ENCODE data around the gene CLCN6.

Gene CLCN6

GRCh38 chr1:11850156-11850555 is 44.2 kb downstream of the CLCN6 start:
- DNase-seq (ENCODE audit: low read depth in 3 of 3): no peak

- DNase-seq (ENCODE audit: low read depth in 3 of 3): no peak
These were observed 45.2 kb downstream of the CLCN6 start for GRCh38 chr1:11851180-11851579.

- no peak for DNase-seq (ENCODE audit: low read depth in 3 of 3)
These were observed 48.5 kb downstream of the CLCN6 start for GRCh38 chr1:11854519-11854918.

- DNase-seq (ENCODE audit: low read depth in 3 of 3): no peak
These were observed 49.4 kb downstream of the CLCN6 start for GRCh38 chr1:11855430-11855829.

GRCh38 chr1:11856698-11857097 is 50.7 kb downstream of the CLCN6 start:
- DNase-seq (ENCODE audit: low read depth in 3 of 3): no peak

- no peak for DNase-seq (ENCODE audit: low read depth in 3 of 3)
These were observed 51.3 kb downstream of the CLCN6 start for GRCh38 chr1:11857164-11857851.

- DNase-seq (ENCODE audit: low read depth in 3 of 3): no peak
These were observed 52.2 kb downstream of the CLCN6 start for GRCh38 chr1:11858158-11858557.

GRCh38 chr1:11858613-11858967 is 52.6 kb downstream of the CLCN6 start, which contains the start of gene NPPB:
Gene NPPB, minus strand, starts transcription at chr1:11858945. Its CDS starts 112 bp downstream, at chr1:11858833.
- no peak for DNase-seq (ENCODE audit: low read depth in 3 of 3)

GRCh38 chr1:11858968-11859871 is 53.2 kb downstream of the CLCN6 start:
- peak; percentile 34 to 51 (median 50) for DNase-seq (ENCODE audit: low read depth in 3 of 3)

- no peak for DNase-seq (ENCODE audit: low read depth in 3 of 3)
These were observed 54.1 kb downstream of the CLCN6 start for GRCh38 chr1:11860083-11860482.

GRCh38 chr1:11860587-11860986 is 54.6 kb downstream of the CLCN6 start:
- DNase-seq (ENCODE audit: low read depth in 3 of 3): no peak

- no peak for DNase-seq (ENCODE audit: low read depth in 3 of 3)
These were observed 56.9 kb downstream of the CLCN6 start for GRCh38 chr1:11862890-11863289.

- no peak for DNase-seq (ENCODE audit: low read depth in 3 of 3)
These were observed 62.5 kb downstream of the CLCN6 start for GRCh38 chr1:11868331-11868980.

- DNase-seq (ENCODE audit: low read depth in 3 of 3): no peak
These were observed 63.1 kb downstream of the CLCN6 start for GRCh38 chr1:11869104-11869503.

- no peak for DNase-seq (ENCODE audit: low read depth in 3 of 3)
These were observed 63.7 kb downstream of the CLCN6 start for GRCh38 chr1:11869650-11870207.

- no peak for DNase-seq (ENCODE audit: low read depth in 3 of 3)
These were observed 66.6 kb downstream of the CLCN6 start for GRCh38 chr1:11872545-11872944.

- DNase-seq (ENCODE audit: low read depth in 3 of 3): no peak
These were observed 67.6 kb downstream of the CLCN6 start for GRCh38 chr1:11873395-11874257.

- DNase-seq (ENCODE audit: low read depth in 3 of 3): no peak
These were observed 68.2 kb downstream of the CLCN6 start for GRCh38 chr1:11874258-11874562.

GRCh38 chr1:11874624-11875023 is 68.6 kb downstream of the CLCN6 start:
- DNase-seq (ENCODE audit: low read depth in 3 of 3): no peak

- DNase-seq (ENCODE audit: low read depth in 3 of 3): no peak
These were observed 69.1 kb downstream of the CLCN6 start for GRCh38 chr1:11875094-11875493.

GRCh38 chr1:11877074-11877473 is 71.1 kb downstream of the CLCN6 start:
- no peak for DNase-seq (ENCODE audit: low read depth in 3 of 3)

Data from stimulated activated CD4-positive, alpha-beta T cell treated with anti-CD3 and anti-CD28 coated beads, TNF-alpha, amount 100 ng/mL, for 48 hours (primary cell).